H9 (cell line): ENCODE data around the gene PARD3. TPM values are rescaled to one million over a fixed set of nuclear protein-coding genes. Genes with fewer than 3 reads are reported as not detected.

ENCODE experiments used
- DNase-seq: peaks from one replicate; pipeline ENCODE4 v3.0.0-alpha.2; 2017
- H2AFZ ChIP-seq: one replicate; pipeline ENCODE4 v1.6.1; 2013; ENCODE audit warnings: mild to moderate bottlenecking, low read length, control low read depth, moderate library complexity
- H2AK5ac ChIP-seq: 2 replicates; pipeline ENCODE4 v1.6.1; 2013; ENCODE audit warnings: low read length, control low read depth, mixed read lengths; ENCODE audit not compliant: insufficient read length
- H2BK120ac ChIP-seq: one replicate; pipeline ENCODE4 v1.6.1; 2013; ENCODE audit warnings: low read depth, mild to moderate bottlenecking, low read length, control low read depth, inconsistent platforms; ENCODE audit not compliant: poor library complexity, severe bottlenecking
- H2BK12ac ChIP-seq: 2 replicates; pipeline ENCODE4 v1.6.1; 2013; ENCODE audit warnings: low read length, control low read depth, mixed read lengths, low read depth; ENCODE audit not compliant: insufficient read length
- H2BK15ac ChIP-seq: 2 replicates; pipeline ENCODE4 v1.6.1; 2013; ENCODE audit warnings: low read depth, low read length, control low read depth
- H2BK20ac ChIP-seq: one replicate; pipeline ENCODE4 v1.6.1; 2013; ENCODE audit warnings: low read depth, mild to moderate bottlenecking, low read length, control low read depth, inconsistent platforms; ENCODE audit not compliant: poor library complexity, severe bottlenecking
- H2BK5ac ChIP-seq: 2 replicates; pipeline ENCODE4 v1.6.1; 2013; ENCODE audit warnings: low read length, control low read depth, mixed read lengths; ENCODE audit not compliant: insufficient read length
- H3K14ac ChIP-seq: 2 replicates; pipeline ENCODE4 v1.6.1; 2013; ENCODE audit warnings: low read length, control low read depth; ENCODE audit not compliant: insufficient read depth
- H3K18ac ChIP-seq: 2 replicates; pipeline ENCODE4 v1.6.1; 2013; ENCODE audit warnings: low read depth, mild to moderate bottlenecking, mixed read lengths, low read length, control low read depth; ENCODE audit not compliant: insufficient read length
- H3K23ac ChIP-seq: 2 replicates; pipeline ENCODE4 v1.6.1; 2013; ENCODE audit warnings: low read length, control low read depth, mixed read lengths, low read depth; ENCODE audit not compliant: insufficient read length
- H3K23me2 ChIP-seq: 2 replicates; pipeline ENCODE4 v1.6.1; 2013; ENCODE audit warnings: low read depth, mild to moderate bottlenecking, mixed read lengths, low read length, control low read depth; ENCODE audit not compliant: insufficient read length, poor library complexity, severe bottlenecking
- H3K27ac ChIP-seq: 2 replicates; pipeline ENCODE4 v1.5.1; 2013; ENCODE audit warnings: low read length, control low read depth, mixed read lengths, low read depth; ENCODE audit not compliant: insufficient read length
- H3K27me3 ChIP-seq: 2 replicates; pipeline ENCODE4 v1.6.1; 2013; ENCODE audit warnings: low read length, control low read depth, inconsistent platforms; ENCODE audit not compliant: insufficient read depth
- H3K4ac ChIP-seq: 2 replicates; pipeline ENCODE4 v1.6.1; 2013; ENCODE audit warnings: low read depth, mild to moderate bottlenecking, control low read depth, inconsistent platforms, low read length, moderate library complexity
- H3K4me1 ChIP-seq: 2 replicates; pipeline ENCODE4 v1.6.1; 2013; ENCODE audit warnings: low read length, control low read depth, inconsistent platforms; ENCODE audit not compliant: insufficient read depth
- H3K4me2 ChIP-seq: 2 replicates; pipeline ENCODE4 v1.6.1; 2013; ENCODE audit warnings: low read length, control low read depth, mixed read lengths; ENCODE audit not compliant: insufficient read length, insufficient read depth
- H3K56ac ChIP-seq: 2 replicates; pipeline ENCODE4 v1.6.1; 2013; ENCODE audit warnings: low read depth, mild to moderate bottlenecking, mixed read lengths, low read length, control low read depth; ENCODE audit not compliant: insufficient read length
- H3K79me1 ChIP-seq: 2 replicates; pipeline ENCODE4 v1.6.1; 2013; ENCODE audit warnings: low read depth, mild to moderate bottlenecking, moderate library complexity, low read length, control low read depth, inconsistent platforms; ENCODE audit not compliant: insufficient read depth, poor library complexity, severe bottlenecking
- H3K79me2 ChIP-seq: 2 replicates; pipeline ENCODE4 v1.6.1; 2013; ENCODE audit warnings: low read length, control low read depth, inconsistent platforms; ENCODE audit not compliant: insufficient read depth
- H3K9ac ChIP-seq: 2 replicates; pipeline ENCODE4 v1.6.1; 2013; ENCODE audit warnings: low read length, control low read depth, mixed read lengths; ENCODE audit not compliant: insufficient read length; ENCODE audit errors: extremely low read depth
- H3K9me3 ChIP-seq: one replicate; pipeline ENCODE4 v1.6.1; 2013; ENCODE audit warnings: low read depth, low read length, inconsistent platforms; ENCODE audit not compliant: control insufficient read depth
- H3T11ph ChIP-seq: one replicate; pipeline ENCODE4 v1.6.1; 2013; ENCODE audit warnings: mild to moderate bottlenecking, low read length, control low read depth, inconsistent platforms
- H4K20me1 ChIP-seq: one replicate; pipeline ENCODE4 v1.6.1; 2013; ENCODE audit not compliant: control insufficient read depth, insufficient read length, insufficient read depth
- H4K5ac ChIP-seq: 2 replicates; pipeline ENCODE4 v1.6.1; 2013; ENCODE audit warnings: low read depth, mild to moderate bottlenecking, mixed read lengths, low read length, control low read depth; ENCODE audit not compliant: insufficient read length
- H4K8ac ChIP-seq: replicated peaks from 2 replicates; pipeline ENCODE4 v1.6.1; 2013; ENCODE audit warnings: low read length, control low read depth, mixed read lengths, low read depth; ENCODE audit not compliant: insufficient read length
- H4K91ac ChIP-seq: 2 replicates; pipeline ENCODE4 v1.6.1; 2013; ENCODE audit warnings: low read depth, mild to moderate bottlenecking, moderate library complexity, mixed read lengths, low read length, control low read depth; ENCODE audit not compliant: insufficient read length
- H3K27ac Mint-ChIP-seq, 3 experiments: 2 replicates in 2 of 3; 3 replicates in 1 of 3; pipeline ENCODE4 v1.8.0; 2020 to 2021; ENCODE audit warnings: mixed read lengths in 3 of 3, mild to moderate bottlenecking in 1 of 3, moderate library complexity in 1 of 3
- H3K27me3 Mint-ChIP-seq: 2 replicates; pipeline ENCODE4 v1.8.0; 2021; ENCODE audit warnings: low read depth, mild to moderate bottlenecking, moderate library complexity, mixed read lengths
- H3K36me3 Mint-ChIP-seq, 3 experiments: 2 replicates in 2 of 3; 3 replicates in 1 of 3; pipeline ENCODE4 v1.8.0; 2020 to 2021; ENCODE audit warnings: low read depth in 3 of 3, mixed read lengths in 3 of 3; ENCODE audit not compliant: insufficient read depth in 1 of 3
- H3K4me1 Mint-ChIP-seq, 2 experiments: 2 replicates each; pipeline ENCODE4 v1.8.0; 2020; ENCODE audit warnings: mixed read lengths in 2 of 2
- H3K4me3 Mint-ChIP-seq, 2 experiments: 2 replicates in 1 of 2; 3 replicates in 1 of 2; pipeline ENCODE4 v1.8.0; 2020 to 2021; ENCODE audit warnings: mild to moderate bottlenecking in 2 of 2, mixed read lengths in 2 of 2, moderate library complexity in 1 of 2
- H3K9me3 Mint-ChIP-seq, 2 experiments: 2 replicates in 1 of 2; 3 replicates in 1 of 2; pipeline ENCODE4 v1.8.0; 2020; ENCODE audit warnings: mild to moderate bottlenecking in 2 of 2, mixed read lengths in 2 of 2, moderate library complexity in 1 of 2
- CTCF ChIP-seq: fragments of 200-600 bp; sonication (generic); conservative IDR thresholded peaks from 3 replicates; pipeline ENCODE4 v1.8.0; 2021; ENCODE audit warnings: antibody characterized with exemption, mild to moderate bottlenecking
- WGBS: extraction: QIAGEN DNeasy Blood & Tissue Kit; methylation state at CpG from one replicate; pipeline ENCODE4 v1.1.7; 2013; ENCODE audit warnings: missing lambda C conversion rate, low lambda C conversion rate, mixed read lengths; ENCODE audit not compliant: insufficient read length; ENCODE audit errors: extremely low coverage; 5-methylcytosine and 5-hydroxymethylcytosine counted together
- total RNA-seq: library from RNA; stranded (reverse); gene quantifications from 2 replicates; pipeline ENCODE4 v1.2.1, GENCODE V29; 2021

The PARD3 gene
- total RNA-seq, 1 experiment from 2014 or later: 44.7 TPM

- Histone ChIP-seq H3K9ac (no peak overlapping the region), H4K5ac (no peak overlapping the region), H2AK5ac (no peak overlapping the region), H3K23ac (no peak overlapping the region), H3K4ac (no peak overlapping the region), H3K14ac (no peak overlapping the region), H3K56ac (no peak overlapping the region), H2BK20ac (no peak overlapping the region), H4K91ac (no peak overlapping the region), H3K27ac (no peak overlapping the region), H3K18ac (no peak overlapping the region), H3K27me3 (no peaks in the 10 kb centered on the region), H3K9me3 (no peaks in the 10 kb centered on the region), H2BK120ac (no peak overlapping the region), H4K8ac (no peak overlapping the region), H2AFZ (no peak overlapping the region), H3K79me1 (no peaks in the 10 kb centered on the region), H3K4me2 (no peak overlapping the region), H3T11ph (no peak overlapping the region), H4K20me1 (no peaks in the 10 kb centered on the region), H3K23me2 (no peaks in the 10 kb centered on the region), H2BK5ac (no peak overlapping the region), H3K4me1 (no peaks in the 10 kb centered on the region), H2BK12ac (no peak overlapping the region), H2BK15ac (no peak overlapping the region), H3K79me2 (no peaks in the 10 kb centered on the region)
- DNase-seq: no peak
- Mint-ChIP-seq H3K9me3 (no peaks in the 10 kb centered on the region; a peak in 1 of 5 replicates), H3K4me1 (peaks cover 5 to 6% of the 10 kb centered on the region in 2 experiments), H3K36me3 (no peaks in the 10 kb centered on the region), H3K27ac (no peak overlapping the region), H3K4me3 (no peak overlapping the region), H3K27me3 (peaks cover 2% of the 10 kb centered on the region; the same call in 1 of the 2 replicates)
- no CpG with 5 or more reads among the region's 6 CpGs for WGBS
- TF ChIP-seq CTCF: no peak
Measured at GRCh38 chr10:34089253-34089652, 725.8 kb downstream of the PARD3 start.
